Kidney glomerular epithelial cell (primary cell): ENCODE measurements around the gene HPRT1.
"Not testable (repeated sequence)": the region's sequence is repeated elsewhere in the genome, so short reads cannot be mapped to it uniquely, and the experiment has no call there.

Experiments used
- DNase-seq: peaks from one replicate; lab custom pipeline; 2025; lab: John Stamatoyannopoulos, UW

Gene HPRT1, protein sequence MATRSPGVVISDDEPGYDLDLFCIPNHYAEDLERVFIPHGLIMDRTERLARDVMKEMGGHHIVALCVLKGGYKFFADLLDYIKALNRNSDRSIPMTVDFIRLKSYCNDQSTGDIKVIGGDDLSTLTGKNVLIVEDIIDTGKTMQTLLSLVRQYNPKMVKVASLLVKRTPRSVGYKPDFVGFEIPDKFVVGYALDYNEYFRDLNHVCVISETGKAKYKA

GRCh38 chrX:134460005-134460861 lies at the start of gene HPRT1:
TSS of gene HPRT1 (plus strand) at chrX:134460165. CDS start at chrX:134460312, 147 bp downstream.
- DNase-seq: peak; percentile 18

GRCh38 chrX:134416087-134416486 lies 43.9 kb upstream of the HPRT1 start:
- DNase-seq: no peak

DNA sequence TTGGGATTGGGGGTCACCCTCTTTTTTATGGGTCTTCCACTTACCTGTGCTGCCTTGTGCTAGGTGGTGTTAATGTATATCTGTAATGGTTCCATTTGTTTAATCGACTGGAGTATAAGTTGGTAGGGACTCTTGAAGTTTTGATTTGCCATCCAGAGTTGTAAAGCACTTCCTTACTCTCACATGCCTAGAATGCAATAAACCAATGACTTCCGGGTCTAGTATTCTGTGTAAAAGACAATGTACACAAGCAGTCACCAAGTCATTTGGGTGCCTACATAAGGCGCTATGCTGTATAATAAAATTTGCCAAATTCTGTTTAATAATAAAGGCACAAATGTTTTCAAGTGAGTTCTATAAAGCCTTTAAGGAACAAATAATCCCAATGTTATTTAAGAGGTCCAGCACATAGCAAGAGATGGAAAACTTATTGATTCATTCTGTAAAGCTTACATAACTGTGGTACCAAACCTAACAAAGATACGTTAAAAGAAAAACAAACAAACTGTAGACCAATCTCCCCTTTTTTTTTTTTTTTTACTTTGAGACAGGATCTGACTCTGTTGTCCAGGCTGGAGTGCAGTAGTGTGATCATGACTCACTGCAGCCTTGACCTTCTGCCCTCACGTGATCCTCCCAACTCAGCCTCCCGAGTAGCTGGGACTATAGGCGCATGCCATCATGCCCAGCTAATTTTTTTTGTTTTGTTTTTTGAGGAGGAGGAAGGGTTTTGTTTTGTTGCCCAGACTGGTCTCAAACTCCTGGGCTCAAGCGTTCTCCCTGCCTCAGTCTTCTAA lies 41.5 kb upstream of the HPRT1 start:
- DNase-seq: no peak

GRCh38 chrX:134419784-134420183 lies 40.2 kb upstream of the HPRT1 start:
- DNase-seq: no peak

DNA sequence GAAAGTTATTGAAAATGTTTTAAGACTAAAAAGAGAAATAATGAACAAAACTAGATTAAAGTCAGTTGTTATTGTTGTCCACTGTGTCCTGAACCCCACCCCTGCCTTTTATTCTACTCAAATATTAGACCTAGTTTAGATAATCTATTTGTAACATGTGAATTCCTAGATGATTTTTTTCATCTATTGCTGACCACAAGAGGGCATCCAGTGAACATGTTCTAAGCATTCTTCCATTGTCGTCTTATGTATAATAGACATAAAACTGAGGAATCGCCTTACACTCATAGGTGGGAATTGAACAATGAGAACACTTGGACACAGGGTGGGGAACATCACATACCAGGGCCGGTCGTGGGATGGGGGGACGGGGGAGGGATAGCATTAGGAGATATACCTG lies 36.4 kb upstream of the HPRT1 start:
- no peak for DNase-seq

- no peak for DNase-seq
These were observed 33.7 kb upstream of the HPRT1 start for GRCh38 chrX:134426281-134426680.

GRCh38 chrX:134431894-134432293 lies 28.1 kb upstream of the HPRT1 start:
- no peak for DNase-seq

DNA sequence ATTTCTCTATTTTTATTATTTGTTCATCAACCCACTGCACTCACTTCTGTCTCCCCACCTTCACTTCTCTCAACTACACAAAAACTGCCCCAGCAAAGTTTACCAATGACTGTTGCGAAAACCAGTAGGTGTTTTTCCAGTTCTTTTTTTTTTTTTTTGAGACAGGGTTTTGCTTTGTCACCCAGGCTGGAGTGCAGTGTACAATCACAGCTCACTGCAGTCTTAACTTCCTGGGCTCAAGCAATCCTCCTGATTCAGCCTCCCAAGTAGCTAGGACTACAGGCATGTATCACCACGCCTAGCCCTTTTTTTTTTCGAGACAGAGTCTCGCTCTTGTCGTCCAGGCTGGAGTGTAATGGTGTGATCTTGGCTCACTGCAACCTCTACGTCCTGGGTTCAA lies 24.1 kb upstream of the HPRT1 start:
- DNase-seq: no peak

- DNase-seq: peak; percentile 31
These were observed 16.9 kb upstream of the HPRT1 start for GRCh38 chrX:134443020-134443419.

GRCh38 chrX:134443461-134443860 lies 16.5 kb upstream of the HPRT1 start:
- DNase-seq: no peak

- no peak for DNase-seq
These were observed 15.3 kb upstream of the HPRT1 start for GRCh38 chrX:134444681-134445080.

DNA sequence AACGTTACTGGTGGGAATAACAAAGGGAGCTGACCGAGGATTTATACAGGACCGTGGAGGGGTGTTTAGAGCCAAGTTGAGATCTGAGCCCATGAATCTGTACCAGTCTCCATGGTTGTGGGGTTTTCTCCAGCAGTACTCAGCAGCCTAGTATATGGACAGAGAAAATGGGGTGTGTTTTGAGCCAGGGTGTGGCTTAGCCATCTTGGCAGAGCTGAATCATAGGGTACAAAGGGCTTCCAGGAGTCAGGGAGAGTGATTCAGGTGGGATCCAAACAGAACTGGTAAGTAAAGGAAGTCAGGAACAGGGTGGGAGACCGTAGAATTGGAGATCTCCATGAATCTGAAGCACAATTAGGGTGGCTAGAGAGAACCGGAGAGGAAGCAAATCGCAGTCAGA lies 7.4 kb upstream of the HPRT1 start:
- no peak for DNase-seq

DNA sequence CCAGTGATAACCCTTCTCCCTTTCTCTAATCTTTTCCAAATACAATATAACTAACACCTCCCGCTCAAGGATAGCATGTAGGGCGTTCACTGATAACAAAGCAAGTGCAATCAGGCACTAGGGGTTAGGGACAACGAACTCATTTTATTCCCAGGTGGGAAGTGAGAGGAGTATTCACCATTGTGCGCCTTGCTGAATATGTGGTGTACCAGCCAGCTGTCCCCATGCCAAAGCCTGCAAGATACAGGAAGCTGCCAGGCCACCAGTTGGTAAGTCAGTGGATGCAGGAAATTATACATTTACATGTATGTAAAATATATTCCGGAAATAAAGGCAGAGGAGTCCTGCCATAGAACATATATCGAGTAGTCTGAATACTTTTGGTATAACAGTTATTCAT lies 6.3 kb upstream of the HPRT1 start:
- DNase-seq: no peak

DNA sequence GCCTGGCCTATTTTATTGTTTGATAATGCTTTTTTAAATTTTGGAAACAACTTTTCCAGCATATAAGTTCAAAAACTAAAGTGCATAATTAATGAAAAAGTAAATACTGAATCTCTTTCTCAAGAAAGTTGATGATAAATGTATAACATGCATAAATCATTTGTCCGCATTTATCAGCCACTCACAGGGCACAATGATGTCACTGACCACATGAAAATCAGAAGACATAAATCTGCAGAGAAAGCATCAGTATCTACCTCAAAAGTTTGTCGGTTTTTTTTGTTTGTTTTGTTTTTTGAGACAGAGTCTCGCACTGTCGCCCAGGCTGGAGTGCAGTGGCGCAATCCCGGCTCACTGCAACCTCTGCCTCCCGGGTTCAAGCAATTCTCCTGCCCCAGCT lies 5.5 kb upstream of the HPRT1 start:
- no peak for DNase-seq

DNA sequence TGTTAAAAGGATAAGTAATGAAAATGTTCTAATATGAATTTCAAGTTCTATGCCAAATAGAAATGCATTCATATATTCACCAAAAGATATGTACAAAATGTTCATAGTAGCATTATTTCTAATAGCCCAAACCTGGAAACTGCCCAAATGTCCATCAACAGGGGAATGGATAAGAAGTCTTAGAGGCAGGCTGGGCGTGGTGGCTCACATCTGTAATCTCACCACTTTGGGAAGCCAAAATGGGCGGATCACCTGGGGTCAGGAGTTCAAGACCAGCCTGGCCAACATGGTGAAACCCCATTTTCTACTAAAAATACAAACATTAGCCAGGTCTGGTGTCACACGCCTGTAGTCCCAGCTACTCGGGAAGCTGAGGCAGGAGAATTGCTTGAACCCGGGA lies 2.3 kb upstream of the HPRT1 start:
- no peak for DNase-seq

- DNase-seq: no peak
These were observed 321 bp upstream of the HPRT1 start for GRCh38 chrX:134459683-134460004.

- no peak for DNase-seq
These were observed 876 bp downstream of the HPRT1 start for GRCh38 chrX:134460862-134461220.

DNA sequence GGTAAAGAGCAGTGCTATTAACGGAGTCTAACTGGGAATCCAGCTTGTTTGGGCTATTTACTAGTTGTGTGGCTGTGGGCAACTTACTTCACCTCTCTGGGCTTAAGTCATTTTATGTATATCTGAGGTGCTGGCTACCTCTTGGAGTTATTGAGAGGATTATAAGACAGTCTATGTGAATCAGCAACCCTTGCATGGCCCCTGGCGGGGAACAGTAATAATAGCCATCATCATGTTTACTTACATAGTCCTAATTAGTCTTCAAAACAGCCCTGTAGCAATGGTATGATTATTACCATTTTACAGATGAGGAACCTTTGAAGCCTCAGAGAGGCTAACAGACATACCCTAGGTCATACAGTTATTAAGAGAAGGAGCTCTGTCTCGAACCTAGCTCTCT lies 1.5 kb downstream of the HPRT1 start:
- DNase-seq: no peak

DNA sequence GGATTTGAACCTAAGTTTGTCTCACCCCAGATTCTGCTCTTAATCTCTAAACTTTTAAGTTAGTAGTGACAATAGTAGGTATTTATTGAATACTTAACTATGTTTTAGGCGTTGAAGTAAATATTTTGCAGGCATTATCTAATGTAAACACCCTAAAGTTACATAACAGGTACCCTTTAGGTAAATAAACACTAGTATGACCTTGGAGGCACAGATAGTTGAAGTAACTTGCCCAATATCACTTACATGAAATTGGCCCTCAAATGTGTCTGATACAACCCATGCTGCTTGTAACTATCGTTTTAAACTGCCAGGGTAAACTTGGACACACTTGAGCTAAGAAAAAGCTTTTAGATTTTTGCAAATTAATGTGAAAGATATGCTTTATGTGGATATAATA lies 3.0 kb downstream of the HPRT1 start:
- no peak for DNase-seq

- not testable (repeated sequence) for DNase-seq
These were observed 4.5 kb downstream of the HPRT1 start for GRCh38 chrX:134464453-134464852.

DNA sequence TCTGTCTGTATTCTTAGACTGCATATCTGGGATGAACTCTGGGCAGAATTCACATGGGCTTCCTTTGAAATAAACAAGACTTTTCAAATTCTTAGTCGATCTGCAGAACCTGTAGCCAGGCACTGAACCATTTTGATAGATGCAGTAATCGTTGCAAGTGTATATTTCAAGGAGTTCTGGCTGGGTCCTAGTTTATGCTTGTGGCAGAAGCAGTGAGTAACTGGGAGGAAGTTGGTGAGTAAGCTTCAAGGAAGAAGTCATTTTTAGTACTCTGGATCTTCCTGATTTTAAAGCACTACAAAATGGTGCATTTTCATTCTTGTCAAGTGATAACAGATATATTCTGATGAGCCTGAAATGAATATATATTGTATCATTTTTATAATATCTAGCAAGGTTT lies 9.5 kb downstream of the HPRT1 start:
- DNase-seq: no peak

GRCh38 chrX:134470013-134470412 lies 10.0 kb downstream of the HPRT1 start:
- no peak for DNase-seq

GRCh38 chrX:134472041-134472440 lies 12.1 kb downstream of the HPRT1 start:
- no peak for DNase-seq
